NCI-H2107 treated with DMSO at 0.1 percent for 48 hours (cell line): ENCODE data around the gene PLIN4.

Experiments
- DNase-seq: peaks from one replicate; lab custom pipeline; 2025; ENCODE audit not compliant: unreplicated experiment; lab: John Stamatoyannopoulos, UW

PLIN4 gene

GRCh38 chr19:4507804-4508203, 10.5 kb downstream of the PLIN4 start:
- DNase-seq: no peak

- DNase-seq: no peak
Observed at GRCh38 chr19:4507150-4507452, 11.2 kb downstream of the PLIN4 start.

GRCh38 chr19:4506449-4507149, 11.7 kb downstream of the PLIN4 start:
- DNase-seq: no peak

GRCh38 chr19:4505570-4506448, 12.5 kb downstream of the PLIN4 start:
- no peak for DNase-seq

GRCh38 chr19:4504891-4505569, 13.3 kb downstream of the PLIN4 start:
- no peak for DNase-seq

- peak; percentile 17 for DNase-seq
Observed at GRCh38 chr19:4504297-4504701, 14.0 kb downstream of the PLIN4 start.

- peak; percentile 13 for DNase-seq
Observed at GRCh38 chr19:4503825-4504170, 14.5 kb downstream of the PLIN4 start.

- peak; percentile 67 for DNase-seq
Observed at GRCh38 chr19:4503132-4503824, 15.0 kb downstream of the PLIN4 start.

- DNase-seq: no peak
Observed at GRCh38 chr19:4502282-4503131, 15.8 kb downstream of the PLIN4 start.

GRCh38 chr19:4501691-4502090, 16.6 kb downstream of the PLIN4 start:
- no peak for DNase-seq

- DNase-seq: no peak
Observed at GRCh38 chr19:4500841-4501591, 17.3 kb downstream of the PLIN4 start.

- DNase-seq: no peak
Observed at GRCh38 chr19:4499855-4500254, 18.4 kb downstream of the PLIN4 start.

GRCh38 chr19:4499318-4499717, 19.0 kb downstream of the PLIN4 start:
- no peak for DNase-seq

GRCh38 chr19:4498694-4499093, 19.6 kb downstream of the PLIN4 start:
- no peak for DNase-seq

- no peak for DNase-seq
Observed at GRCh38 chr19:4497770-4498389, 20.4 kb downstream of the PLIN4 start.

- no peak for DNase-seq
Observed at GRCh38 chr19:4496304-4496703, 22.0 kb downstream of the PLIN4 start.

- no peak for DNase-seq
Observed at GRCh38 chr19:4495471-4495870, 22.8 kb downstream of the PLIN4 start.

GRCh38 chr19:4494691-4495064, 23.6 kb downstream of the PLIN4 start:
- no peak for DNase-seq

- DNase-seq: no peak
Observed at GRCh38 chr19:4493929-4494690, 24.2 kb downstream of the PLIN4 start.
